Fibroblast of the aortic adventitia (primary cell): ENCODE measurements around the gene ASIC4. TPM values are rescaled to one million over a fixed set of nuclear protein-coding genes. Genes with fewer than 3 reads are reported as not detected.

Experiments used
- DNase-seq: peaks from one replicate; pipeline ENCODE4 v3.0.0-alpha.2; 2010; ENCODE audit warnings: low read depth
- H3K4me3 ChIP-seq: 2 replicates; pipeline ENCODE4 v1.5.1; 2011; ENCODE audit warnings: low read depth, mild to moderate bottlenecking, control low read depth, low read length, moderate library complexity
- total RNA-seq: library from RNA; depleted of rRNA; stranded (reverse); fragments of >200 nt; gene quantifications from 2 replicates; pipeline ENCODE4 v1.2.3, GENCODE V29; 2012; ENCODE audit warnings: low replicate concordance
- TF ChIP-seq, protein P1 (sequence below): IDR thresholded peaks from 2 replicates; pipeline ENCODE4 v1.5.1; 2011; ENCODE audit warnings: mild to moderate bottlenecking, low read length, control low read depth, inconsistent platforms; ENCODE audit not compliant: insufficient read depth

The ASIC4 gene
- total RNA-seq, 1 donor = not detected

DNA sequence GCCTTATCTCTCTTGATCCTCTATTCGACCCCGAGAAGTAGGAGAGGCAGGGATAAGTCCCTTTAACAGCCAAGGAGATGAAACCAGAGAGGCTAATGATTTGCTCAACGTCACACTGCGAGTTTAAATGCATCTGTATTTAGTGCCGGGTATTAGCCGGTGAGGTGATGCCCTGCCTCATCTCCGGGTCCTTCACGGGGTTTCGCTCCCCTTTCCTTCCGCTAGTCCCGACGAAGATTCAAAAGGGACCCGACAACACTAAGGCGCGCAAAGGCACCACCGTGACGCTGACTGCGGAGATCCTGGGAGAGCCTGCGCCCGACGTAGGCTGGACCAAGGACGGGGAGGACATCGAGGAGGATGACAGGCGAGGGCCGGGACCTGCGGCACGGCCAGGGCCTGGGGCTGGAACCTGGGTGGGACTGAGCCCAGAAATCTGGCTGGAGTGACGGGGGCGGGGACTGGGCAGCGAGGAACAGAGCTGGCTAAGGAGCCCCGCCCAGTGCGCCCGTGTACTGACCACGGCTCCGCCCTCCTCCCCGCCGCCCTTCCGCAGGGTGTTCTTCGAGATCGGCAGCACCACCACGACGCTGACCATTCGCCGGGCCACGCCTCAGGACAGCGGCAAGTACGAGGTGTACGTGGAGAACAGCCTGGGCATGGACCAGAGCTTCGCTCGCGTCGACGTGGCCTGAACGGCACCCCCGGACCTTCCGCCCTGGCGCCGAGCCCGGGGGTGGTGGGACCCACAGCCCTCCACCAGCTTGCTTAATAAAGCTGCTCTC, 16.6 kb upstream of the ASIC4 start:
- DNase-seq = peak; percentile 78

DNA sequence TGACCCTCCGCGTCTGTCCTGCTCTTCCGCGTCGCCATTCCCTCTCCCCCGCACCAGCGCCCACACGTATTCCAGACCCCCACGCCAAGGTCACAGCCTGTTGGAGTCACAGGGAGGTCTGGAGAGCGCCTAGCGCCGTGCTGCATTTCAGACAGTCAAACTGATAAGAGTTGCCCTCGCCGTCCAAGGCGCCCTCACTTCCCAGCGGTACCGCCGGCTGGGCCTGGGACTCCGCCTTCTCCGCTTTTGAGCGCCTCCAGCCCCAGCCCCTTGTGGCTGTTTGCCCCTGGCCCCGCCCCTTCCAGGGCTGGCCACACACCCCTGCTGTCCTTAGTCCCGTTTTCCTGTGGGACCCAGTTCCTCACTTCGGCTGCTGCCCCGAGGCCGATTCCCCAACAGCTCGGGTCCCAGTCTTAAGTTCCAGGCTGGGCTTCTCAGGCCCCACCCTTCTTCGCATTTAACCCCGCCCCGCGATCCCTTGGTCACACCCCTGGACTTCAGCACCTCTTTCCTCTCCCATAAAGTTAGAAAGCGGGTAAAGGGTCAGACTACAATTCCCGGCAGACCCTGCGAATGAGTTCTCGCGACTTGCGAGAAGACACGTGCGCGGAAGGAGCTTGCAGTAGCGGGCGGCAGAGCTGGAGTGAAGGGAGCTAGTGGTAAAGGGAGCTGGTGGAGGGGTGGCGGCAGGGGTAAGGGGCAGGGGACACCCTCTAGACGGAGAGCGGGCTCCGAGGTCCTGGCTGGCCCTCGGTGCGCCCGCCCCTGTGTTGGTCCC, 15.8 kb upstream of the ASIC4 start, which contains the start of gene GMPPA:
GMPPA (plus strand) TSS at position 612 of the 778 bp plus-strand sequence. CDS start 1,085 bp downstream, outside the sequence.
- peak; percentile 99 for DNase-seq
- H3K4me3 ChIP-seq = peak within 1 kb of the TSS; percentile 84
- TF ChIP-seq, protein P1, sequence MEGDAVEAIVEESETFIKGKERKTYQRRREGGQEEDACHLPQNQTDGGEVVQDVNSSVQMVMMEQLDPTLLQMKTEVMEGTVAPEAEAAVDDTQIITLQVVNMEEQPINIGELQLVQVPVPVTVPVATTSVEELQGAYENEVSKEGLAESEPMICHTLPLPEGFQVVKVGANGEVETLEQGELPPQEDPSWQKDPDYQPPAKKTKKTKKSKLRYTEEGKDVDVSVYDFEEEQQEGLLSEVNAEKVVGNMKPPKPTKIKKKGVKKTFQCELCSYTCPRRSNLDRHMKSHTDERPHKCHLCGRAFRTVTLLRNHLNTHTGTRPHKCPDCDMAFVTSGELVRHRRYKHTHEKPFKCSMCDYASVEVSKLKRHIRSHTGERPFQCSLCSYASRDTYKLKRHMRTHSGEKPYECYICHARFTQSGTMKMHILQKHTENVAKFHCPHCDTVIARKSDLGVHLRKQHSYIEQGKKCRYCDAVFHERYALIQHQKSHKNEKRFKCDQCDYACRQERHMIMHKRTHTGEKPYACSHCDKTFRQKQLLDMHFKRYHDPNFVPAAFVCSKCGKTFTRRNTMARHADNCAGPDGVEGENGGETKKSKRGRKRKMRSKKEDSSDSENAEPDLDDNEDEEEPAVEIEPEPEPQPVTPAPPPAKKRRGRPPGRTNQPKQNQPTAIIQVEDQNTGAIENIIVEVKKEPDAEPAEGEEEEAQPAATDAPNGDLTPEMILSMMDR = no peak

More for the DNA sequence above, 16.6 kb upstream of the ASIC4 start:
- peak overlapping the region; percentile 76 for H3K4me3 ChIP-seq
- TF ChIP-seq, protein P1 = no peak

DNA sequence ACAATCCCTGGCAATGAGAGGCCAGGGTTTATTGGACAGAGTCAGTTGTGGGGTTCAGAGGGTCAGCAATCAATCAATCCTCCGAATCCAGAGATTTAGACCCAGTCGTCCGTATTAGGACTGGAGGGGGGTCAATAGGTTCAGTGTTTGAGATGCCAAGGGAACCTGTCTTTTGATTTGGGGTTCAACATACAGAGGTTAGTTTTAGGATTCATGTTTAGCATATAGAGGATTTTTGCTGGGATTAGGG, 15.3 kb upstream of the ASIC4 start:
- H3K4me3 ChIP-seq = peak overlapping the region; percentile 84
- DNase-seq = no peak
- TF ChIP-seq, protein P1 = no peak

DNA sequence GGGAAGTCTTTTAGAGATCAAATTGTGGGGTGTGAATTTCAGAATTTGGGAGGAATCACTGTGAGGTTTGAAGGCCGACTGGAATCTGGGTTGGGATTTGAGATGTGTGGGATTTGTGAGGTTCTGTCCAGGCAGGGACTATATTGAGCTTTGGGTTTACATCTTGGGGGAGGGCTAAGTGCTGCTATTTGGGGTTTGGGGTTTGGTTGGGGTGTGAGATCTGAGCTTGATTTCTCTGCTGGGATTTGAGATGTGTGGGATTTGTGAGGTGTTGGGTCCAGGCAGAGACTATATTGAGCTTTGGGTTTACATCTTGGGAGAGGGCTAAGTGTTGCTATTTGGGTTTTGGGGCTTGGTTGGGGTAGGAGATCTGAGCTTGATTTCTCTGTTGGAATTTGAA, 14.7 kb upstream of the ASIC4 start:
- H3K4me3 ChIP-seq = peak overlapping the region; percentile 84
- TF ChIP-seq, protein P1 = no peak
- no peak for DNase-seq

DNA sequence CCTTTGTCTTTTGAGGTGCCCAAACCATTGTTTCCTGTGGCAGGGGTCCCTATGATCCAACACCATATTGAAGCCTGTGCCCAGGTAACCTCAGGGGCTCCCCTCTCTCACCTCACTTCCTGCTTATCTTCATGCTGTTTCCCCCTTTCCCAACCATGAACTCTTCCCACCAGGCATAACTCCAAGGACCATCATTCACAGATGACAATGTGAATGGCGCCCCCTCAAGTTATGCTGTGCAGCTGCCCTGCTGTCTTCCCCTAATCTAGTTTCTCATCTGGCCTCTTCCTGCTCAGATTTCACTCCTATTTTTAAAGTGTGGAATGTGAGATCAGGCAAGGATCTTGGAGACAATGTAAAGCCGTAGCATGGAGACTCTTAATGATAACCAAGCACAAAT, 14.1 kb upstream of the ASIC4 start:
- peak overlapping the region; percentile 84 for H3K4me3 ChIP-seq
- peak; percentile 32 for DNase-seq
- TF ChIP-seq, protein P1 = peak; percentile 45

DNA sequence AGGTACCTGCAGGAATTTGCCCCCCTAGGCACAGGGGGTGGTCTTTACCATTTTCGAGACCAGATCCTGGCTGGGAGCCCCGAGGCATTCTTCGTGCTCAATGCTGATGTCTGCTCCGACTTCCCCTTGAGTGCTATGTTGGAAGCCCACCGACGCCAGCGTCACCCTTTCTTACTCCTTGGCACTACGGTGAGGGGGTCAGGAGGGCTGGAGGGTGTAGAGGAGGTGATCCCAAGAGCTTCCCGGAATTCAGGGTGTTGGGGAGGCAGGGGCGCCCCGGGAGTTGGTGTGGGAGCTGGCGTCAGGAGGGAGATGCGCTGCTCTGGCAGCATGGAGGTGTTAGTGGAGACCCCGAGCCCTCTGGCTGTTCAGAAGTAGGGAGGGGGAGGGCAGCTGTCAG, 12.4 kb upstream of the ASIC4 start:
- no peak for DNase-seq
- TF ChIP-seq, protein P1 = no peak
- H3K4me3 ChIP-seq = no peak overlapping the region
